Osteocyte (in vitro differentiated cells): Measurements from ENCODE around the gene AKT2. TPM values are rescaled to one million over a fixed set of nuclear protein-coding genes. Genes with fewer than 3 reads are reported as not detected.

Source experiments
- DNase-seq: peaks from one replicate; pipeline ENCODE4 v3.0.0; 2021; ENCODE audit warnings: mixed read lengths; ENCODE audit not compliant: unreplicated experiment; ENCODE audit errors: extremely low spot score
- H3K27ac Mint-ChIP-seq: one replicate; pipeline ENCODE4 v1.8.0; 2021; ENCODE audit warnings: mild to moderate bottlenecking, mixed read lengths; ENCODE audit not compliant: unreplicated experiment
- H3K27me3 Mint-ChIP-seq: one replicate; pipeline ENCODE4 v1.8.0; 2021; ENCODE audit warnings: mixed read lengths; ENCODE audit not compliant: unreplicated experiment
- H3K36me3 Mint-ChIP-seq: one replicate; pipeline ENCODE4 v1.8.0; 2021; ENCODE audit warnings: mixed read lengths; ENCODE audit not compliant: unreplicated experiment
- H3K4me1 Mint-ChIP-seq: one replicate; pipeline ENCODE4 v1.8.0; 2021; ENCODE audit warnings: mixed read lengths; ENCODE audit not compliant: unreplicated experiment
- H3K4me3 Mint-ChIP-seq: one replicate; pipeline ENCODE4 v1.8.0; 2021; ENCODE audit warnings: mild to moderate bottlenecking, moderate library complexity, mixed read lengths; ENCODE audit not compliant: unreplicated experiment
- H3K9me3 Mint-ChIP-seq: one replicate; pipeline ENCODE4 v1.8.0; 2021; ENCODE audit warnings: mixed read lengths; ENCODE audit not compliant: unreplicated experiment
- CTCF ChIP-seq: fragments of 200-600 bp; sonication (generic); IDR thresholded peaks from 2 replicates; pipeline ENCODE4 v1.5.0; 2021; ENCODE audit warnings: antibody characterized with exemption, mild to moderate bottlenecking, moderate library complexity
- total RNA-seq: library from RNA; stranded (reverse); gene quantifications from 2 replicates; pipeline ENCODE4 v1.2.1, GENCODE V29; 2021

The AKT2 gene
- total RNA-seq, 1 donor from 2014 or later, result 152 TPM

DNA sequence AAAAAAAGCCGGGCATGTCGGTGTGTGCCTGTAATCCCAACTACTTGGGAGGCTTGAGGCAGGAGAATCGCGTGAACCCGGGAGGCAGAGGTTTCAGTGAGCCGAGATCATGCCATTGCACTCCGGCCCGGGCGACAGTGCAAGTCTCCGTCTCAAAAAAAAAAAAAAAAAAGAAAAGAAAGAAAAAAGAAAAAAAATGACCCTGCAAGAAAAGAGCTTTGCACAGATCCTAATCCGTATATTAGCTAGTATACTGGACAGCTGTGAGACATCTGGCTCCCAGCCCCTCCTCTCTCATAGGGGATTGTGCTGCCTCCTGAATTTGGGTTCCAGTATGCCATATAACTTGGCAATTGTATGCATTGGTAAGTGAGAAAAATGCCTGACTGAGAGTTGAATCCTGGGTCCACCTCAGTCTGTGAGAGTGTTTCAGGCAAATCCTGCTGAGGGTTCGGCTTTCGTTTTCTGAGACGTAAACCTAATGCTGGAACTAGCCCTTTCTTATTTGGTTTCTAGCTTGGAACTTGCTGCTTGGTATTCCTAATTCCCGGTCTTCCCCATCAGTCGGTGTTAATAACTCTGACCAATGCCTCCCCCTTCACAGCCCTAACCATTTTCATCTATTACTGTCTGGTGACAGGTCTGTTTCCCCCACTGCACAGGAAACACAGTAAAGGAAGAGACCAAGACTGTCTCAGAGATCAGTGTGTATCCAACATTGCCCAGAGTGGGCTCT, 1.3 kb upstream of the AKT2 start:
- TF ChIP-seq CTCF, result no peak
- Mint-ChIP-seq H3K27ac (peak overlapping the region; percentile 100), H3K36me3 (no peaks in the 10 kb centered on the region), H3K4me1 (peaks cover 25% of the 10 kb centered on the region), H3K4me3 (peak overlapping the region; percentile 75), H3K27me3 (no peaks in the 10 kb centered on the region), H3K9me3 (no peaks in the 10 kb centered on the region)
- DNase-seq, result no peak

DNA sequence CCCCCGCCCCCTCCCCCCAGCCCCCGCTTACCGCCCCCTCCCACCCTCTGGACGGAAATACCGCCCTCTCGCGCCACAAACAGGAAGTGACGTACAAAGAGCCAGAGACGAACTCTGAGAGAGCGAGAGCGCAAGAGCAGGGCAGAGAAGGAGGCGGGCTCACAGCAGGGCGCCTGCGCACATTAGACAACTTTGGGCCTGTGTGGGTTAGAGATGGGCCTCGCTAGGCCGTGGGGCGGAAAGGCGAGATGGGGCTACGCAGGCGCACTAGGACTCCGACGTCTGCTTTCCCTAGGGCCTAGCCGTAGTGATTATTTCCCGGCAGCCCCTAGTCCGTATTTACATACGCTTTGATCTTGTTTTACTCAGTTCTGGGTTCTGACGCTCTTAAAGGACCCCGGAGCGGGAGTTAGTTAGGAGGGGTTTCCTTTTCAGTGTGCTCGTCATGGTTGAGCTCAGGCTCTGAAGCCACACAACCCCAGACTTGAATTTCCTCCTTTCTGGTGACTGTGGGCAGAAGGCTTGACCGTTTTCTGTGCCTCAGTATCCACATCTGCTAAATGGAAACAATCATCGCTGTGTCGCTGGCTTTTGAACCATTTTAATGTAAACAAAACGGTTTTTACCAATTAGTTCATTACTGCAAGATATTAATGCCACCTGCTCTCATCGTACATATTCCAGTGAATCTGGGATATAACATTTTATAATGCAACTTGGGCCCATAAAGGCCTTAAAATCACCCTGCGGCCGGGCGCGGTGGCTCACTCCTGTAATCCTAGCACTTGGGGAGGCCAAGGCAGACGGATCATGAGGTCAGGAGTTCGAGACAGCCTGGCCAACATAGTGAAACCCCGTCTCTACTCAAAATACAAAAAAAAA, 449 bp upstream of the AKT2 start:
- Mint-ChIP-seq H3K4me1 (peaks cover 27% of the 10 kb centered on the region), H3K4me3 (peak overlapping the region; percentile 75), H3K36me3 (no peaks in the 10 kb centered on the region), H3K27ac (peak overlapping the region; percentile 100), H3K9me3 (no peaks in the 10 kb centered on the region), H3K27me3 (no peaks in the 10 kb centered on the region)
- no peak for TF ChIP-seq CTCF
- DNase-seq, result peak; percentile 99

GRCh38 chr19:40284251-40284500, 969 bp downstream of the AKT2 start:
- TF ChIP-seq CTCF, result no peak
- peak overlapping the region; percentile 90 for H3K27ac Mint-ChIP-seq
- H3K36me3 Mint-ChIP-seq, result no peaks in the 10 kb centered on the region
- no peaks in the 10 kb centered on the region for H3K27me3 Mint-ChIP-seq
- peak overlapping the region; percentile 85 for H3K4me3 Mint-ChIP-seq
- H3K4me1 Mint-ChIP-seq, result peaks cover 37% of the 10 kb centered on the region
- no peaks in the 10 kb centered on the region for H3K9me3 Mint-ChIP-seq
- no peak for DNase-seq

- Mint-ChIP-seq H3K36me3 (no peaks in the 10 kb centered on the region), H3K4me3 (peak overlapping the region; percentile 85), H3K9me3 (no peaks in the 10 kb centered on the region), H3K27me3 (no peaks in the 10 kb centered on the region), H3K4me1 (peaks cover 38% of the 10 kb centered on the region), H3K27ac (peak overlapping the region; percentile 90)
- no peak for TF ChIP-seq CTCF
- DNase-seq, result no peak
Observed at GRCh38 chr19:40283414-40284250, 1.5 kb downstream of the AKT2 start.
